Lower leg skin (tissue), 4 donors: ENCODE results near the gene MED19. TPM values are rescaled to one million over a fixed set of nuclear protein-coding genes. Genes with fewer than 3 reads are reported as not detected.
A peak's percentile ranks its signal among the peaks of the same experiment; 100 is the strongest.

Experiments
- DNase-seq, 2 donors: peaks; one replicate each; pipeline ENCODE4 v3.0.0-alpha.2; 2019; ENCODE audit warnings: low spot score in 2 of 2
- H3K4me3 ChIP-seq: fragments of 200-600 bp; sonication (generic); 2 replicates; pipeline ENCODE4 v1.5.1; 2017; ENCODE audit warnings: mild to moderate bottlenecking, low read depth; ENCODE audit not compliant: poor library complexity, severe bottlenecking
- POLR2A ChIP-seq, 2 donors: fragments of 450-650 bp; IDR thresholded peaks; one replicate each; pipeline ENCODE4 v1.6.1; 2016 to 2017; ENCODE audit warnings: antibody characterized with exemption in 2 of 2, mild to moderate bottlenecking in 1 of 2, moderate library complexity in 1 of 2
- WGBS, 2 donors: methylation state at CpG; one replicate each; pipeline ENCODE4 v1.1.5; 2018; 5-methylcytosine and 5-hydroxymethylcytosine counted together
- intact Hi-C: fragments of 100-400 bp; cut with DNase I; formaldehyde crosslinking; loops from one replicate; pipeline ENCODE4 v1.15.0; 2023; ENCODE audit warnings: low total_unique reads
- total RNA-seq, 4 donors: library from RNA; depleted of rRNA; stranded (reverse); fragments of >200 nt; gene quantifications; one replicate each; pipeline ENCODE4 v1.1.0, GENCODE V29; 2016
- TF ChIP-seq, protein P1 (sequence below), 3 donors: fragments of 450-650 bp; IDR thresholded peaks; one replicate each; pipeline ENCODE4 v1.5.1; 2016; ENCODE audit warnings: antibody characterized with exemption in 3 of 3, mild to moderate bottlenecking in 3 of 3, moderate library complexity in 2 of 3

Gene MED19
- total RNA-seq, 4 donors from 2014 or later, result 19.4 to 25.5 (median 23.0) TPM

DNA sequence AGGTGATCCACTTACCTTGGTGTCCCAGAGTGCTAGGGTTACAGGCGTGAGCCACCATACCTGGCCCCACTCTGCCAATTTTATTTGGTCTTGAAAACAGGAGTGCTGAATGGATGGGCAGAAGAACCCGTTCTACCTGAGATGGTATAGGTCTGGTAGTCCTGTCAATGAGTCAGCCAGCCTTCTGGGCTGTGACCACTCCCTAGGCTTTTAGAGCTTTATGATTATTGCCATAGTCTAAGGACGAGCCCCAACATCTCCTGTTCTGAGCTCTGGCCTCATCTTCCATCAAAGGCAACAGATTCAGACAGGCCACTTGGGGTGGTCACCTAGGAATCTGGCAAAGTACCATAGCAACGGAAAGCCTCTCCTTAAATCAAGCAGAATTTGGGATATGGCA, 32.6 kb downstream of the MED19 start:
- no peak overlapping the region for H3K4me3 ChIP-seq
- intact Hi-C loops, result loop anchor here (10.0 kb wide), 1 partner anchor 1275 kb away; no protein-coding TSS in a partner anchor
- peak in 1 of 2 donors; percentile 43 for DNase-seq
- 44 to 57% methylated on average over 4 of the region's 4 CpGs for WGBS, 2 donors
- TF ChIP-seq POLR2A (IDR thresholded peaks at IDR 0.05), result no peak
- TF ChIP-seq, protein P1, sequence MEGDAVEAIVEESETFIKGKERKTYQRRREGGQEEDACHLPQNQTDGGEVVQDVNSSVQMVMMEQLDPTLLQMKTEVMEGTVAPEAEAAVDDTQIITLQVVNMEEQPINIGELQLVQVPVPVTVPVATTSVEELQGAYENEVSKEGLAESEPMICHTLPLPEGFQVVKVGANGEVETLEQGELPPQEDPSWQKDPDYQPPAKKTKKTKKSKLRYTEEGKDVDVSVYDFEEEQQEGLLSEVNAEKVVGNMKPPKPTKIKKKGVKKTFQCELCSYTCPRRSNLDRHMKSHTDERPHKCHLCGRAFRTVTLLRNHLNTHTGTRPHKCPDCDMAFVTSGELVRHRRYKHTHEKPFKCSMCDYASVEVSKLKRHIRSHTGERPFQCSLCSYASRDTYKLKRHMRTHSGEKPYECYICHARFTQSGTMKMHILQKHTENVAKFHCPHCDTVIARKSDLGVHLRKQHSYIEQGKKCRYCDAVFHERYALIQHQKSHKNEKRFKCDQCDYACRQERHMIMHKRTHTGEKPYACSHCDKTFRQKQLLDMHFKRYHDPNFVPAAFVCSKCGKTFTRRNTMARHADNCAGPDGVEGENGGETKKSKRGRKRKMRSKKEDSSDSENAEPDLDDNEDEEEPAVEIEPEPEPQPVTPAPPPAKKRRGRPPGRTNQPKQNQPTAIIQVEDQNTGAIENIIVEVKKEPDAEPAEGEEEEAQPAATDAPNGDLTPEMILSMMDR (IDR thresholded peaks at IDR 0.05), result no peak

DNA sequence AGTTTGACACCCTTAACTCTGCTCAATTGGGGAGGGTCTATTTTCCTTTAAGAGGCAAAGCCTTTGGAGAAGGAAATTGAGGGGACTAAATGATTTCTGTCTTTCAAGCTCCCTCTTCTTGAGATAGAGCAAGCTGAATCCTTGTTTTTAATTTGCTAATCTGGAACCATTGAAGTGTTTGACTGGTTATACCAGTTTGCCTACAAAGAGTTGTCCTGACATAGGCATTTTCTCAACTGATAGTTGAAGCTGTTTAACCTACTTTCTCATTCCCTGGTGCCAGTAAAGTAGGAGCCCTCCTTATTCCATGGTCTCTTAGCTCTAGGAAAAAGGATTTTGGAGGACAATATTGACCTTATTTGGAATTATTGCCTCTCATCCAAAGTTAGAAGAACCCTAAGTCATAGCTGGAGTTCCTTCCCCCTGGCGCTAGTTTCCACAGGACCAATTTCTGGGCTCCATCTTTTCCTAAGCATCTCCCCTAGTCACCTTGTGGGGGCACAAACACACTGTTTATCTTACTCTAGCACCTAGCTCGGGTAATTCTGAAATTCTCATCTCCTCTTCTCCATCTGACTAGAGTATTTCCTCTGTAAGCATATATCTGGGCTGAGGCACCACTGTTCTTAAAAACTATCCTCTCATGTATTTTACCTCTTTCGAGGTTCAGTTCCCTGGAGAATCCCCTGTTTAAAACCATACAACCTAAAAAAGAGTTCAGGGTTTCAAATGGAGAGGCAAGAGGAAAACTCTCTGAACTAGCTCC, 36.7 kb downstream of the MED19 start:
- H3K4me3 ChIP-seq, result no peak overlapping the region
- 66 to 70% methylated on average over 3 of the region's 3 CpGs for WGBS, 2 donors
- TF ChIP-seq, protein P1 (IDR thresholded peaks at IDR 0.05), result no peak
- TF ChIP-seq POLR2A (IDR thresholded peaks at IDR 0.05), result no peak
- DNase-seq, result no peak
- intact Hi-C loops, result loop anchor here (10.0 kb wide), 1 partner anchor 1279 kb away; no protein-coding TSS in a partner anchor

GRCh38 chr11:57674251-57674650, 37.8 kb downstream of the MED19 start:
- no peak overlapping the region for H3K4me3 ChIP-seq
- intact Hi-C loops, result loop anchor here (10.0 kb wide), 1 partner anchor 1281 kb away; no protein-coding TSS in a partner anchor
- DNase-seq, result no peak
- TF ChIP-seq, protein P1 (IDR thresholded peaks at IDR 0.05), result no peak
- TF ChIP-seq POLR2A (IDR thresholded peaks at IDR 0.05), result no peak

GRCh38 chr11:57668434-57668782, 43.6 kb downstream of the MED19 start:
- H3K4me3 ChIP-seq, result peak overlapping the region; percentile 86
- WGBS, 2 donors, result 1% methylated on average over 31 of the region's 31 CpGs
- intact Hi-C loops, result loop anchor here (10.0 kb wide), 1 partner anchor 334 kb away; the partner anchor contains the start of genes P2RX3 and SSRP1
- TF ChIP-seq POLR2A (IDR thresholded peaks at IDR 0.05), result no peak
- TF ChIP-seq, protein P1 (IDR thresholded peaks at IDR 0.05), result no peak
- DNase-seq, result no peak

GRCh38 chr11:57667736-57668433, 44.1 kb downstream of the MED19 start, which contains the start of gene ZDHHC5:
Gene ZDHHC5 (plus strand): TSS chr11:57668114. CDS start chr11:57673091, 4,977 bp downstream.
- intact Hi-C loops, result loop anchor here (10.0 kb wide), 1 partner anchor 333 kb away; the partner anchor contains the start of genes P2RX3 and SSRP1
- H3K4me3 ChIP-seq, result peak within 1 kb of the TSS; percentile 86
- TF ChIP-seq, protein P1 (IDR thresholded peaks at IDR 0.05), result no peak
- TF ChIP-seq POLR2A (IDR thresholded peaks at IDR 0.05), result no peak
- peak; percentile 99 to 100 for DNase-seq
- WGBS, 2 donors, result 0% methylated on average over 55 to 60 of the region's 96 CpGs
